ENCODE results near the gene ENDOU.

ENDOU gene

DNA sequence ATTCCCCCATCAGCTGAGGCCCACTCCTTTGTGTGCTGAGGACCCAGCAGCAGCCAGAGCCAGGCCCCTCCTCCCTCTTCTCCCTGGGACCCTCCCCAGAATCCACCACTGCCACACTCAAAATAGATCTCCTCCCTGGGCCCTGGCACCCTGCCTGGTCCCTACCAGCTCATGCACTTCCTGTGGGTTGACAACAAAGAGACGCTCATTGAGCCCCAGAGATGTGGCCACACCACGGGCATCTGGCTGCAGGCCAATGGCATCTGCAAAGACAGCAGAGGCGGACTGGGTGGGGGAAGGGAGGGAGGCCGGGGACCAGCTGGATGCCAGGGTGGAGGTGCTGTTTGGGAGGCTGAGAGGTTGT lies 16.0 kb upstream of the ENDOU start:
- DNase-seq: peak; percentile 86

- DNase-seq: no peak
These were observed 15.5 kb upstream of the ENDOU start for GRCh38 chr12:47740606-47741339.

- DNase-seq: no peak
These were observed 14.7 kb upstream of the ENDOU start for GRCh38 chr12:47739979-47740378.

DNA sequence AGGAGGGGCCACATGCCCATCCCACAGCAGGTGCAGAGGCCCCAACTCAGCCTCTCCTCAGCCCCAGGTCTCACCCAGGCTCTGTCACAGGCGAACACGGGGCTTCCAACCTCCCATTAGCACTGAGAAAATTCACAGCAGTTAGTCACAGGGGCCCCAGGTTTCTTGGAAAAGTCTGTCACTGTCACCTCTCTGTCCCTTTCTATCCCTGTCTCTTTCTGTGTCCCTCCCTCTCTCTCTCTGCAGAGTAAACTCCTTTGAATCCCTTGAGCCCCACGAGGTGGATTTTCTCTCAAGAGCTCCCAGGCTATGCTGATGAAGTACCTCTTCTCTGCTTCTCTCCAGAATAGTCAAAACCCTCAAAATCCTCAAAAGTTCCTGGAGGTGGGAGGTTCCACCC lies 14.0 kb upstream of the ENDOU start:
- no peak for DNase-seq

DNA sequence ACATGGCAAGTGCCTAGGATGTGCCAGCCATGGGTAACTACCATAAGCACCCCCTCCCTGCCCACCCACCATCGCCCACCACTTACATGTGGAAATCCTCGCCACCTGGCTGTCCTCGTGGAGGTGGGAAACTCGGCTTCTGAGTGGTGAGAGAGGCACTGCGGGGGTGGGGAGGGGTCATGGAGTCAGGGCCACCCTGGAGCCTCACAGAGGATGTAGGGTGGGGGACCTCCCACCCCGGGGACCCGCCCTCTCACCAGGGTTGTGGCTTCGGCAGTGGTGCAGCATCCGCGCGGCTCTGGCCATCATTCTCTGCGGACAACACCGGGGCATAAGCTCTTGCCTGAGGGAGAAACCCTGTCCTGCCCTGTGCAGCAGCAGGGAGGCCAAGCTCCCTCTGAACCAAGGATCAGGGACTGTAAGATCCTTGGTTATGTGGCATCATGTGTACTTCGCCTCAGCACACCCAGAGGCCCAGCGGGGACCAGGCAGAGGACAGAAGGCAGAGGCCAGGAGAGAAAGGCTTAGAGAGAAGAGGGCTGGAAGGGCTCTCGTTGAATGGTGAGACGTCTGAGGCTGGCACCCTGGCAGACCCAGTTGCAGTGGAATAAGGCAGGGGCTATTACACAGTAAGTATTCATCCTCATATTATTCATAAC lies 12.8 kb upstream of the ENDOU start:
- DNase-seq: no peak

DNA sequence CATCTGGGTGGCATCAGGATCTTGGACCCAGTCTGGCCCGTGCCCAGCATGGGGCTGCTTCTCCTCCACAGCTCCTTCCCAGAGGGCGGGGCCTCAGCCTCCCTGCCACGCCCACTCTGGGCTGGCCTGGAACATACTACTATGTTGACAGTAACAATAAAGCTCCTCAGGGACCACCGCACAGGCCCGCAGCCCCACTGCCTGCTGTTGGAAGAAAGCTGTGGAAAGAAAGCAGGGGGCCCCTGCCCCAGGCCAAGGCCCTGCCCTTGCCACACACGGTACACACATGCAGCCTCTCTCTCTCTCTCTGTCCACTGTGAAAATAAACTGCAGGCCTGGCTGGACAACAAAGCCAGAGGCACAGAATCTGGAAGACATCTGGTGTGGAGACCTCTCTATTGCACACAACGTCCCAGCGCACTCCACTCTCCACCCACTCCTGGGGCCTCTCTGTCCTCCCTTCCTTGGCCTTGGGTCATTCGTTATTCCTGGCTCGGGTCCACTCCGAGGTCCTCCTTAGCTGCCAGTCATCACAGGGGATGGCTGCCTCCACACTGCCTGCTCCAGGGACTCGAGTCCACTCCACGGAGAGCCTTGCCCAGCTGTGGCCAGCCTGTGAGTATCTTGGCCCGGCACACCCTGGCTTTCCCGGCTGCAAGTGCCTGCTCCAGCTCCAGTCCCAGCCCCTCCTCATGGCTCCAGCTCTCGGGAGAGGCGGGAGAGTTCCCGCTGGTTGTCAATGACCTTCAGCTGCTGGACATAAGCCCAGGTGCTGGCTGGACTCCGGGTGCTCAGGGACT lies 11.8 kb upstream of the ENDOU start:
- no peak for DNase-seq

GRCh38 chr12:47736216-47736615 lies 10.9 kb upstream of the ENDOU start:
- no peak for DNase-seq

DNA sequence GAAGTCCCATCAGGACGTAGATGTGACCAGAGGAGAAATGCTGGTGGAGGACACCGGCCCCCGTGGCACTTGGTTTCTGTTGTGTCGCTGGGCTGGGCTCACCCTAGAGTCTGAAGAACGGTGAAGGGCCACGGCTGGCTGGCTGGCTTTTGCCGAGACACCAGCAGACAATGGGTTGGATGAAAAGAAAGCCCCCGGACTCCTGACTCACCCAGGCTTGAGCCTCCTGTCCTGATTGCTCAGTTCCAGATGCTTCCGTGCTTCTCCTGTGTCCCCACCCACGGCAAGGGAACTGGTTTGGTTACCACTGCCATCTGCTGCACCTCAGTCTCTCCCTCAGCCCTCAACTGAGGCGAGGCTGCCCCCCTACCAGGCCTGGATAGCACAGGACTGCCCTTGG lies 10.4 kb upstream of the ENDOU start:
- DNase-seq: no peak

DNA sequence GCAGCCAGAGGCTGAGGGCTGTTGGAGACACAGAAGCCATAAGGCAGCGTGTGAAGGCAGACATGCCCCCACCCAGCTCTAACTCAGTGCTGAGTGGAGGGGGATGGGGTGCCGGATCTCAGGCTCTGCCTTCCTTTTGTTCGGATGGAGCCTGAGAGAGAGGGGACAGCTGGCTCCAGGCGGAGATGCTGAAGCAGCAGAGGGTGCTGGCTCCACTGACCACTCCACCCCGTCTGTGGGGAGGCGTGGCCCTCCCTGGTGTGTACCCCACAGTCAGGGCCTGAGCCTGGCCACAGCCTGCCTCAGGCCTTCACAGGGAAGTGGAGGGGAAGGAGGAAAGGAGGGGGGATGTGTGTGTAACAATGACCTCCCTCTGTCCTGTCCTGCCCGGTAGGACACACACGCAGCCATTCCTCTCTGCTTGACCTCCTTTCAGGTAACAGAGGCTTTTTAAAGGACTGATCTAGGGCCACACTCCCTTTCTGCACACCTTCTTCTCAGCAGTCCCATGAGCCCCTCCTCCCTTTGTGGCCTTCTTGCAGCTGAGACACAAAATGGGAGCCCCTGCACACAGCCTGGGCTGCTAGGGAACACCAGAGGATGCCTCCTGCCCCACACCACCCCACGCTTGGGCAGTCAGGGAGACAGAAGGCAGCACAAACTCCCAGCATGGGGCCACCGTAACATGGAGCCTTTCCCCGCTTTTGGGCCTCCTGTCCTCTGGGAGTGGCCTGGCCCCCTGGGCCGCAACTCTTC lies 9.6 kb upstream of the ENDOU start:
- DNase-seq: no peak

DNA sequence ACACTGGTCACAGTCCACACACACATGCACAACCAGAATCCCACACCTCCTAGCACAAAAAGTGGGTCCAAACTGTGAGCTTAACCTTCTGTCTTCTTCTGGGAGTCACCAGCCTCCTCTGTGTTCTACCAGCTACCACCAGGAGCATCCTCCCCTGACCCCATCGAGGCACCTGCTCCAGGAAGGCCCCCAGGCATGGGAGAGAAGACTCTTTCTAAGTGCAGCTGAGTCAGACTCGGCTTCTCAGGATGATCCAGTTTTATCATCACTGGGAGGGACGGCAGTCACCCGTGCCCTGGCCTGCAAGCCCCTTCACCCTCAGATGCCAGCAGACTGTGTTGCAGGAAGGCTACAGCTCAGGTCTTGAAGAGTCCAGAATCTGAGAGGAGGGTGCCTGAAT lies 7.9 kb upstream of the ENDOU start:
- no peak for DNase-seq

- DNase-seq: no peak
These were observed 7.2 kb upstream of the ENDOU start for GRCh38 chr12:47732504-47732903.

DNA sequence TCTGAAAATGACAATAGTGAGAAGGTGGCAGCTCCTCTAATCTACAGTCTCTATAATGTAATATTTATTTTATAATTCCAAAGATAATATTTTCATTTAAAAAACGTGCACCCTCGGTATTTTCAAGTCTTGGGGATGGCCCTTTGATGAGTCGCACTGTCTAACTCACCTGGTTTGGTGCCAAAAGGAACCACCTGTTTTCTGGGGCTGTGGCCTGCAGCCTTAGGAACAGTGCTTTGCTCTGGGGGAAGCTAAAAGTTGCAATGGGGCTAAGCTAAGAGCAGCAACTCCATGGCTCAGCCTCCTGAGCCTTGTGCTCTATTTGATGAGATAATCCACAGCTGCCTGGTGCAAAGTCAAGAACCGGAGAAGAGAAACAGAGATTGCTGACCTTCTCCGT lies 6.4 kb upstream of the ENDOU start:
- DNase-seq: no peak

DNA sequence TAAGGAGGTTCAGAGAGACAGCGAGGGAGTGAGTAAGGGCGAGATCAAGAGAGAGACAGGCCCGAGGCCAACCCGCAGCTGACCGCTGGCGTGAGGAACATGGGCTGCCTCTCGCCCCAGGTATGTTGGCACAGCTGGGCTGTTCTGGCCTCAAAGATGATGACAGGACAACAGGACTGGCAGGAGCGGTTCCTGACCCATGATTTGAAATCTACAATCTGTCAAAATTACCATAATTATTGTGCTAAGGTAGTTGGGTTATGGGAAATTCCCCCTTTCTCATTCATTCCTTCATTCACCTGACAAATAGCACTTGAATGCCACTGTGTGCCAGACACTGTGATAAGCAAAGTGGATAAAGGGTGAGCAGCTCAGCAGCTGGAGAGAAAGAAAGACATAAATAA lies 5.1 kb upstream of the ENDOU start:
- peak; percentile 72 for DNase-seq

DNA sequence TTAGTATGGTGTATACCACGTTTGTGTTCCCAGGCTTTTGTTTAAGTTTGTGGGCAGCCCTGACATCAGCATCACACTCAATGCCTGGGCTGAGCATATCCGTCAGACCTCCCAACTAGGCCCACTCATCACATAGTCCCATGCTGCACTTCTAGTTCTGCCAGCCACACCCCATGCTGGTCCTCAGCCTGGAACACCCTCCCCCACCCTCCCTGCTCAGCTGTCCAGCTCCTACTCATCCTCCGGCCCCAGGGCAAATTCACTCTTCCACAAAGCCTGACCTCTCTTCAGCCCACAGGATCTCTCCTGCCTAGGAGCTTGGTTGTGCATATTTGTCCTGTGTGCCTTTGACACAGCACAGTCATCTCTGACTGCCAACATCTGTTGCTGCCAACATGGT lies 3.9 kb upstream of the ENDOU start:
- no peak for DNase-seq

DNA sequence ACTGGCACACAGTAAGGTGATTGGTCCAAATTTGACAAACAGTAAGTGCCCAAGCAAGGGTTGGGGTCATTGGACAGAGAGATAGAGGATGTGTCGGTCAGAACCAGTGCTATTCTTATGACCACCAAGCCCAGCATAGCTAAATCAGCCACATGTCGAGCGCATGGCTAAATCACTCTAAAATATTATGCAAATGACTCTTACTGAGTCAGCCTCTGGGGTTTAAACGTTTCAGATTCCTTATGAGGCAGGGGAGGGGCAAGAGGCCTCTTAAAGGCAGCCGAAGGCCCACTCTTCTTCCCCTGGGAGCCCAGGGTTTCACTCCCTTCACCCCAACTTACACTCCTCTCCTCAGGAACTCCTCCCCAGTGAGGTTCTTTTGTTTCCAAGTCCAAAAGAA lies 603 bp upstream of the ENDOU start:
- DNase-seq: no peak

- DNase-seq: no peak
These were observed 2.2 kb downstream of the ENDOU start for GRCh38 chr12:47722941-47723631.

DNA sequence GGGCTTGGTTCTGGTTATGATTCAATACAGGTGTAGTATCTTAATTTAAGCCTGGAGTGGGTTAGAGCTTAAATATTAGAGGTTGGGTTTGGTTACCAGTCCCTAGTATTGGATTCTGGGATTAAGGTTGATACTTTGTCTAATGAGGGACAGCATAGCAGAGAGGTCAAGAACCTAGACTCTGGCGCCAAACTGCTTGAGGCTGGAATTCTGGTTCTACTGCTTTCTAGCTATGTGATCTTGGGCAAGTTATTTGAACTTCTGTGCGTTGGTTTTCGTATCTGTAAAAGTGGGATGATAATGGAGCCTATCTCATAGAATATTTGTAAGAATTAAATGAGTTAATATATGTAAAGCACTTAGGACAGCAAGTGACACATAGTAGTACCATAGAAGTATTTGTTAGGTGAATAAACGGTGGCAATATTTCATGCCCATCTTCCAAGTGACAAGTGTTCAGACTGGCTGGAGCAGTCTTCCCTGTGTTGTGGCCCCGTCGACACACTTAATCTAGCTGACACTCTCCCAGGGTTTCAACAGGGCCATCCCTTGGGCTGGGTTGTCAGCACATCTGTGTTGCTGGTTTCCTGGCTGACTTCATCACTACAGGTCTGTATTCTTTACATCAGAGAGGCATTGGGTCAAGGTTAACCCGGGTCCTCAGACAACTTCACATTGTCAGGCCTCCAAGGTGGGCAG lies 3.0 kb downstream of the ENDOU start:
- DNase-seq: no peak

- no peak for DNase-seq
These were observed 3.8 kb downstream of the ENDOU start for GRCh38 chr12:47721431-47721973.

DNA sequence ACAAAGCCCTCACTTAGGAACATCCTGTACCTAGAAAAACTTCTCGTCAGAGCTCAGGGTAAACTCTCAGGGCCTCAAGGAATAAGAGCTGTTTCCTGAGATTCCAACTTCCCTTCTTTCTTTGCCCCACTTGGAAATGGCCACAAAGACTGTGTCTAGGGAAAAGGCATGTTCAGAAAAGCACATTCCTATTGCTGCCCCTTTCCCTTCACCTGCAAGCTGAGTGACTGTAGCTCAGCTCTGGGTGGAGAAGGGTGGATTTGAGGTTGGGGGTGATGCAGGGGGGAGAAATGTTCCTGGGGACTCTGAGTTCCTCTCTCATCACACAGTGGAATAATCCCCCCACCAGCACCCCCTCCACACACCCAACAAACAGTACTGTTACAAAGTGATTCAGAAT lies 6.8 kb downstream of the ENDOU start:
- DNase-seq: no peak

- DNase-seq: peak; percentile 38
These were observed 7.7 kb downstream of the ENDOU start for GRCh38 chr12:47717443-47718193.

DNA sequence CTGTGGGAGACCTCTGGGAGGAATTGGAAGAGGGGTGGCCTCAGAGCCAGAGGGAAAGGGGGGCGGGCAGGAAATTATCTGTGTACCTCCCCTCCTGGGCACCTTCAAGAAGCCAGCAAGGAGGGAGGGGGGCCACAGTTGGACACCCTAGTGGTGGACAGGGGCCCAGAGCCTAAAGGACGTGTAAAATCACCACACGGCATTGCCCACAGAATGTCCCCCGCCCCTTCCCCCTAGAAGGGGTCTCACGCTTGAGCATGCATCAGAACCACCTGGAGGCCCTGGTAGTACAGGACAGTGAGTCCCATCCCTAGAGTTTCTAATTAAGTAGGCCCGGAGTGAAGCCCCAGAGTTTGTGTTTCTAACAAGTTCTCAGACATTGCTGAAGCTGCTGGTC lies 8.2 kb downstream of the ENDOU start:
- no peak for DNase-seq

Measured in SHP77 treated with DMSO at 0.1 percent for 48 hours (cell line).